Lung (tissue), 12 donors: Measurements from ENCODE around the gene WTAP. TPM values are rescaled to one million over a fixed set of nuclear protein-coding genes. Genes with fewer than 3 reads are reported as not detected.

ENCODE experiments used
- ATAC-seq: fragments of 200-7000 bp; cut with Tn5 transposase; one replicate; pipeline ENCODE4 v1.9.1; 2020; ENCODE audit warnings: moderate number of reproducible peaks; ENCODE audit not compliant: insufficient read depth, low FRiP score
- DNase-seq, 3 donors: peaks; one replicate each; pipeline ENCODE4 v3.0.0-alpha.2; 2013 to 2017
- H3K27ac ChIP-seq, 2 donors: one replicate each; pipeline ENCODE4 v1.5.1; 2013; ENCODE audit warnings: mild to moderate bottlenecking in 2 of 2, moderate library complexity in 2 of 2, control low read depth in 1 of 2, inconsistent platforms in 1 of 2, low read depth in 1 of 2, low read length in 1 of 2
- H3K27me3 ChIP-seq, 3 donors: one replicate each; pipeline ENCODE4 v1.5.1; 2013; ENCODE audit warnings: low read length in 2 of 3; ENCODE audit not compliant: control insufficient read depth in 3 of 3, insufficient read depth in 3 of 3
- H3K36me3 ChIP-seq, 4 donors: one replicate each; pipeline ENCODE4 v1.5.1; 2013; ENCODE audit warnings: low read length in 4 of 4, mild to moderate bottlenecking in 1 of 4, moderate library complexity in 1 of 4; ENCODE audit not compliant: control insufficient read depth in 4 of 4, insufficient read depth in 4 of 4
- H3K4me1 ChIP-seq, 5 donors: one replicate each; pipeline ENCODE4 v1.5.1; 2013; ENCODE audit warnings: low read length in 5 of 5, mild to moderate bottlenecking in 2 of 5, moderate library complexity in 1 of 5; ENCODE audit not compliant: control insufficient read depth in 5 of 5, insufficient read depth in 5 of 5
- H3K4me3 ChIP-seq: one replicate; pipeline ENCODE4 v1.5.1; 2013; ENCODE audit warnings: mild to moderate bottlenecking, control low read depth, moderate library complexity
- H3K9ac ChIP-seq, 2 donors: one replicate each; pipeline ENCODE4 v1.5.1; 2013; ENCODE audit warnings: low read length in 2 of 2, control low read depth in 1 of 2; ENCODE audit not compliant: insufficient read depth in 1 of 2
- H3K9me3 ChIP-seq, 4 donors: one replicate each; pipeline ENCODE4 v1.5.1; 2013; ENCODE audit warnings: low read length in 3 of 4, mild to moderate bottlenecking in 1 of 4, moderate library complexity in 1 of 4; ENCODE audit not compliant: control insufficient read depth in 4 of 4, insufficient read depth in 3 of 4
- CTCF ChIP-seq: IDR thresholded peaks from 2 replicates; pipeline ENCODE4 v1.5.1; 2012; ENCODE audit warnings: mild to moderate bottlenecking; ENCODE audit errors: control extremely low read depth, extremely low read depth
- WGBS, 2 donors: extraction: QIAGEN DNeasy Blood & Tissue Kit; methylation state at CpG; one replicate each; pipeline ENCODE4 v1.1.7; 2013; 5-methylcytosine and 5-hydroxymethylcytosine counted together
- polyA plus RNA-seq, 2 donors: library from polyadenylated mRNA; stranded (reverse); fragments of 200-250 nt; gene quantifications; one replicate each; pipeline ENCODE4 v1.2.1, GENCODE V29; 2013
- total RNA-seq, 2 donors: library from RNA; depleted of rRNA in 1 of 2; stranded (reverse); fragments of >200 nt in 1 of 2; gene quantifications; one replicate each; pipeline ENCODE4 v1.2.1, GENCODE V29; 2014 to 2021
- donor health status: control.
- donor health status: control.
- donor health status: Bipolar disorder and iron deficiency.
- donor health status: healthy.
- donor health status: DM: yes; HTN: yes; CAD: no.

WTAP gene
- total and polyA plus RNA-seq, 4 donors = 70.8 to 145 (median 113) TPM

DNA sequence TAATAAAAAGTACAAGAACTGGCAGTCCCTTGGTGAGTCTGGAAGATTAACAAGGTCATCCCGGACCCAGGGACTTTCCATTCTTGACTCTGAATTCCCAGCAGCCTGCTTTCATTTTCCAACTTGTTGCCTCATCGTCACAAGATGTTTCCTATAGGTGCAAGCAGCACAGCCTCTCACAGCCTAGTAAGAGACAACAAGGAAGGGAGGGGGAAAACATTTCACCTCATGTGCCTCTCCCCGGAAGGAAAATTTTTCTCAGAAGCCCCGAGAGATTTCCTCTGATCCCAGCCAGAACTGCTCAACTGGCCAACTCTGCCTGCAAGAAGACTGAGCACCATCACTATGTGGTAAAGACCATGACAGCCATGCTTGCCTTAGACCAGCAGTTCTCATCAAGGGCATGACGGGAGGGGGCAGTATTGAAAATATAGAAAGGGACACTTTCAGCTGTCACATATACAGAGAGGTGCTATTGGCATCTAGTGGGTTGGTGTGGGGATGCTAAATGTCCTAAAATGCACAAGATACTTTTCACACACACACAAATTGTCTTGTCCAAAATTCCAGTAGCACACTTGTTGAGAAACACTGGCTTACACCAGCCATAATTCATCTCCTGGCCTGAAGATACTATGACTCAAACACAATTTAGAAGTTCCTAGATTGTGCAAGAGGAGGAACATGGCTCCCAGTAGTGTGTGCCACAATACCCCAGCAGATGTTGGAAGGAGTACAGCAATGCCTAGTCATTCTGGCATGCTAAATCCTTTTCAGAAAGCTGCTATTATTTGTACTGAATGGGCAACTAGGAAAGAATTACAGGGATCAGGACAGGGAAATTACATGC lies 10.8 kb upstream of the WTAP start:
- H3K9ac ChIP-seq = no peak overlapping the region
- peaks cover 0 to 13% (median 0%) of the 10 kb centered on the region in 5 donors for H3K4me1 ChIP-seq
- no peaks in the 10 kb centered on the region for H3K27me3 ChIP-seq
- DNase-seq = peak in 1 of 3 donors; percentile 10
- no peaks in the 10 kb centered on the region for H3K9me3 ChIP-seq
- peak; percentile 80 for ATAC-seq
- no peak for TF ChIP-seq CTCF
- H3K27ac ChIP-seq = peak overlapping the region; percentile 58 to 67
- H3K36me3 ChIP-seq = peaks cover 0 to 1% (median 0%) of the 10 kb centered on the region in 4 donors
- H3K4me3 ChIP-seq = no peak overlapping the region
- 38 to 46% methylated on average over 5 of the region's 5 CpGs for WGBS, 2 donors

DNA sequence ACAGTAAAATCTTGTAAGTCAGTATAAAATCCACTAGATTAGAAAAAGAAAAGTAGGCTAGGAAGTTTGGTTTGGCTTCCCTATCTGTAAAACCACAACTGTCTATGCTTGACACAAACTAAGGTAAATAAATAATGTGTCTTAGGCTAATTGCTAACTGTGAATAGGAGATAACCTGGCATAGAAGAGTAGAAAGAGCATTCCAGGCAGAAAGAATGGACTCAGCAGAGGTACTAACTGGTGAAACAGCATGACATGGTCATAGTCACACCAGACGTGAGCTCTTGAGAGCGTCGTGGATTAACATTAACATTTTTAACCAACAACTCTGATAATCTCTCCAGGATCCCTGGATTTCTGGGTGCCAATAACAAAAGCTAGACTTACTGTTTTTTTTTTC lies 8.7 kb upstream of the WTAP start:
- no peak overlapping the region for H3K27ac ChIP-seq

GRCh38 chr6:159719287-159719686 lies 8.0 kb upstream of the WTAP start:
- no peaks in the 10 kb centered on the region for H3K27me3 ChIP-seq
- DNase-seq = no peak
- no peak overlapping the region for H3K27ac ChIP-seq
- peaks cover 0 to 13% (median 0%) of the 10 kb centered on the region in 5 donors for H3K4me1 ChIP-seq
- no peak for ATAC-seq
- H3K4me3 ChIP-seq = no peak overlapping the region
- 98 to 99% methylated on average over 7 of the region's 7 CpGs for WGBS, 2 donors
- no peak overlapping the region for H3K9ac ChIP-seq
- H3K9me3 ChIP-seq = no peaks in the 10 kb centered on the region
- TF ChIP-seq CTCF = no peak
- peaks cover 0 to 1% (median 0%) of the 10 kb centered on the region in 4 donors for H3K36me3 ChIP-seq

More for the DNA sequence above, 8.7 kb upstream of the WTAP start:
- H3K4me3 ChIP-seq = no peak overlapping the region
- no peaks in the 10 kb centered on the region for H3K27me3 ChIP-seq
- TF ChIP-seq CTCF = no peak
- WGBS, 2 donors = 66 to 86% methylated on average over 3 of the region's 3 CpGs
- no peaks in the 10 kb centered on the region for H3K9me3 ChIP-seq
- H3K36me3 ChIP-seq = peaks cover 0 to 1% (median 0%) of the 10 kb centered on the region in 4 donors
- peaks cover 0 to 13% (median 0%) of the 10 kb centered on the region in 5 donors for H3K4me1 ChIP-seq
- H3K9ac ChIP-seq = no peak overlapping the region
- DNase-seq = no peak
- no peak for ATAC-seq
